ENCODE measurements around the gene PARP14. TPM values are rescaled to one million over a fixed set of nuclear protein-coding genes. Genes with fewer than 3 reads are reported as not detected.
"Not testable (repeated sequence)": the region's sequence is repeated elsewhere in the genome, so short reads cannot be mapped to it uniquely, and the experiment has no call there.

Gene PARP14
- polyA plus RNA-seq (ENCODE audit: insufficient read length in 4 of 4), result 10 to 100 TPM; 14.7 to 30.9 (median 24.4) TPM

- DNase-seq (ENCODE audit: low read depth in 4 of 4, low spot score in 3 of 4), result peak in 2 of 4 donors; percentile 69
These were observed at the start of gene PARP14 for GRCh38 chr3:122680475-122681283. Gene PARP14 (plus strand): TSS chr3:122680839. CDS start chr3:122680884, 45 bp downstream.

- DNase-seq (ENCODE audit: low read depth in 4 of 4, low spot score in 3 of 4), result no peak
These were observed 44.9 kb upstream of the PARP14 start for GRCh38 chr3:122635789-122636188.

- no peak for DNase-seq (ENCODE audit: low read depth in 4 of 4, low spot score in 3 of 4)
These were observed 43.9 kb upstream of the PARP14 start for GRCh38 chr3:122636697-122637096.

- DNase-seq (ENCODE audit: low read depth in 4 of 4, low spot score in 3 of 4), result no peak
These were observed 40.1 kb upstream of the PARP14 start for GRCh38 chr3:122640437-122640999.

- no peak for DNase-seq (ENCODE audit: low read depth in 4 of 4, low spot score in 3 of 4)
These were observed 37.7 kb upstream of the PARP14 start for GRCh38 chr3:122642935-122643334.

GRCh38 chr3:122646146-122646988, 34.3 kb upstream of the PARP14 start:
- no peak for DNase-seq (ENCODE audit: low read depth in 4 of 4, low spot score in 3 of 4)

- DNase-seq (ENCODE audit: low read depth in 4 of 4, low spot score in 3 of 4), result not testable (repeated sequence)
These were observed 29.3 kb upstream of the PARP14 start for GRCh38 chr3:122651233-122651907.

GRCh38 chr3:122651962-122652361, 28.7 kb upstream of the PARP14 start:
- not testable (repeated sequence) for DNase-seq (ENCODE audit: low read depth in 4 of 4, low spot score in 3 of 4)

GRCh38 chr3:122658336-122658735, 22.3 kb upstream of the PARP14 start:
- DNase-seq (ENCODE audit: low read depth in 4 of 4, low spot score in 3 of 4), result not testable (repeated sequence)

- no peak for DNase-seq (ENCODE audit: low read depth in 4 of 4, low spot score in 3 of 4)
These were observed 20.2 kb upstream of the PARP14 start for GRCh38 chr3:122660297-122660974.

- no peak for DNase-seq (ENCODE audit: low read depth in 4 of 4, low spot score in 3 of 4)
These were observed 19.0 kb upstream of the PARP14 start for GRCh38 chr3:122661633-122662032.

GRCh38 chr3:122662505-122662904, 18.1 kb upstream of the PARP14 start:
- no peak for DNase-seq (ENCODE audit: low read depth in 4 of 4, low spot score in 3 of 4)

GRCh38 chr3:122665226-122665786, 15.3 kb upstream of the PARP14 start:
- DNase-seq (ENCODE audit: low read depth in 4 of 4, low spot score in 3 of 4), result no peak

GRCh38 chr3:122665881-122666280, 14.8 kb upstream of the PARP14 start:
- DNase-seq (ENCODE audit: low read depth in 4 of 4, low spot score in 3 of 4), result no peak

- DNase-seq (ENCODE audit: low read depth in 4 of 4, low spot score in 3 of 4), result no peak
These were observed 11.5 kb upstream of the PARP14 start for GRCh38 chr3:122668930-122669730.

- no peak for DNase-seq (ENCODE audit: low read depth in 4 of 4, low spot score in 3 of 4)
These were observed 9.1 kb upstream of the PARP14 start for GRCh38 chr3:122671553-122671952.

GRCh38 chr3:122674339-122674738, 6.3 kb upstream of the PARP14 start:
- DNase-seq (ENCODE audit: low read depth in 4 of 4, low spot score in 3 of 4), result no peak

- no peak for DNase-seq (ENCODE audit: low read depth in 4 of 4, low spot score in 3 of 4)
These were observed 3.9 kb upstream of the PARP14 start for GRCh38 chr3:122676759-122677158.

GRCh38 chr3:122677216-122677615, 3.4 kb upstream of the PARP14 start:
- no peak for DNase-seq (ENCODE audit: low read depth in 4 of 4, low spot score in 3 of 4)
